Prostate gland (tissue), 2 donors: Measurements from ENCODE around the gene NCAPG. TPM values are rescaled to one million over a fixed set of nuclear protein-coding genes. Genes with fewer than 3 reads are reported as not detected.
A peak's percentile ranks its signal among the peaks of the same experiment; 100 is the strongest.

Source experiments
- DNase-seq: peaks from one replicate; pipeline ENCODE4 v3.0.0-alpha.2; 2019; ENCODE audit warnings: low spot score
- H3K27ac ChIP-seq, 2 donors: fragments of 200-600 bp; sonication (generic); 2 replicates each; pipeline ENCODE4 v1.5.1; 2017 to 2019
- H3K27me3 ChIP-seq: fragments of 200-600 bp; sonication (generic); replicated peaks from 2 replicates; pipeline ENCODE4 v1.5.1; 2019; ENCODE audit not compliant: insufficient read depth
- H3K36me3 ChIP-seq, 2 donors: fragments of 200-600 bp; sonication (generic); 1 replicate in 1 of 2; 2 replicates in 1 of 2; pipeline versions ENCODE4 v1.5.1 to v1.8.1; 2017 to 2019
- H3K4me1 ChIP-seq: fragments of 200-600 bp; sonication (generic); replicated peaks from 2 replicates; pipeline ENCODE4 v1.5.1; 2019
- H3K4me3 ChIP-seq, 2 donors: fragments of 200-600 bp; sonication (generic); 2 replicates each; pipeline ENCODE4 v1.5.1; 2017 to 2019
- H3K9me3 ChIP-seq: fragments of 200-600 bp; sonication (generic); 2 replicates; pipeline ENCODE4 v1.5.1; 2017
- CTCF ChIP-seq, 4 experiments: fragments of 200-600 bp in 2 of 4; fragments of 450-650 bp in 2 of 4; sonication (generic) in 2 of 4; IDR thresholded peaks; 1 replicate in 3 of 4; 2 replicates in 1 of 4; pipeline ENCODE4 v1.5.1; 2016 to 2019; ENCODE audit warnings: antibody characterized with exemption in 4 of 4, mild to moderate bottlenecking in 2 of 4, moderate library complexity in 2 of 4
- POLR2A ChIP-seq: fragments of 450-650 bp; IDR thresholded peaks from one replicate; pipeline ENCODE4 v1.6.1; 2016; ENCODE audit warnings: antibody characterized with exemption, mild to moderate bottlenecking
- POLR2AphosphoS5 ChIP-seq: sonication (generic); formaldehyde crosslinking; IDR thresholded peaks from one replicate; pipeline ENCODE4 v1.6.1; 2017; ENCODE audit warnings: antibody characterized with exemption
- WGBS: methylation state at CpG from one replicate; pipeline ENCODE4 v1.1.5; 2018; 5-methylcytosine and 5-hydroxymethylcytosine counted together
- intact Hi-C: fragments of 100-400 bp; cut with DNase I; formaldehyde crosslinking; loops from one replicate; pipeline ENCODE4 v1.14.2; 2022
- total RNA-seq, 2 donors: library from RNA; depleted of rRNA; stranded (reverse); fragments of >200 nt; gene quantifications; one replicate each; pipeline ENCODE4 v1.1.0, GENCODE V29; 2016

Gene NCAPG
- 1 to 10 TPM in 1 of 2 donors, under 1 TPM in 1; 0.96 to 4.7 TPM for total RNA-seq

- H3K9me3 ChIP-seq = no peaks in the 10 kb centered on the region
- peak within 1 kb of the TSS; percentile 59 to 81 for H3K4me3 ChIP-seq
- DNase-seq = peak; percentile 99
- intact Hi-C loops = loop anchor here (2.0 to 5.0 kb wide), 2 partner anchors 212 to 233 kb away; partner anchors contain the start of gene LAP3
- TF ChIP-seq POLR2A (peak; percentile 98), CTCF (IDR thresholded peaks at IDR 0.05) (no peak), POLR2AphosphoS5 (peak; percentile 100)
- peaks cover 8% of the 10 kb centered on the region for H3K4me1 ChIP-seq
- peak within 1 kb of the TSS; percentile 89 to 93 for H3K27ac ChIP-seq
- no peaks in the 10 kb centered on the region for H3K36me3 ChIP-seq
- no peaks in the 10 kb centered on the region for H3K27me3 ChIP-seq
- WGBS = under 1% methylated on average over 69 of the region's 69 CpGs
Observed at GRCh38 chr4:17810260-17811077, at the start of gene NCAPG, which contains the start of gene DCAF16. TSS of gene NCAPG (plus strand) at chr4:17810979. CDS start at chr4:17811078, 99 bp downstream. TSS of gene DCAF16 (minus strand) at chr4:17810757. CDS start at chr4:17804141, 6,616 bp downstream.

- Histone ChIP-seq H3K36me3 (no peaks in the 10 kb centered on the region), H3K4me3 (no peak overlapping the region), H3K27ac (no peak overlapping the region), H3K9me3 (no peaks in the 10 kb centered on the region), H3K27me3 (no peaks in the 10 kb centered on the region), H3K4me1 (no peaks in the 10 kb centered on the region)
- DNase-seq = no peak
- 44% methylated on average over 1 of the region's 1 CpG for WGBS
- TF ChIP-seq POLR2A (no peak), CTCF (IDR thresholded peaks at IDR 0.05) (no peak), POLR2AphosphoS5 (no peak)
- intact Hi-C loops = no loop called here
Observed at GRCh38 chr4:17761062-17761461, 49.7 kb upstream of the NCAPG start.

- intact Hi-C loops = no loop called here
- TF ChIP-seq CTCF (IDR thresholded peaks at IDR 0.05) = no peak
Observed at GRCh38 chr4:17762726-17763125, 48.1 kb upstream of the NCAPG start.

GRCh38 chr4:17763416-17763815 lies 47.4 kb upstream of the NCAPG start:
- no peaks in the 10 kb centered on the region for H3K36me3 ChIP-seq
- H3K4me1 ChIP-seq = no peaks in the 10 kb centered on the region
- H3K4me3 ChIP-seq = no peak overlapping the region
- no peaks in the 10 kb centered on the region for H3K9me3 ChIP-seq
- DNase-seq = no peak
- 81% methylated on average over 3 of the region's 3 CpGs for WGBS
- H3K27ac ChIP-seq = no peak overlapping the region
- TF ChIP-seq POLR2AphosphoS5 = no peak
- no peak for TF ChIP-seq CTCF (IDR thresholded peaks at IDR 0.05)
- no peak for TF ChIP-seq POLR2A
- intact Hi-C loops = no loop called here
- no peaks in the 10 kb centered on the region for H3K27me3 ChIP-seq

More at GRCh38 chr4:17762726-17763125, 48.1 kb upstream of the NCAPG start:
- 71% methylated on average over 1 of the region's 1 CpG for WGBS
- no peaks in the 10 kb centered on the region for H3K27me3 ChIP-seq
- H3K4me3 ChIP-seq = no peak overlapping the region
- H3K27ac ChIP-seq = no peak overlapping the region
- no peak for DNase-seq
- no peaks in the 10 kb centered on the region for H3K9me3 ChIP-seq
- H3K36me3 ChIP-seq = no peaks in the 10 kb centered on the region
- H3K4me1 ChIP-seq = no peaks in the 10 kb centered on the region

- H3K9me3 ChIP-seq = no peaks in the 10 kb centered on the region
- no peak overlapping the region for H3K4me3 ChIP-seq
- WGBS = 37% methylated on average over 5 of the region's 5 CpGs
- H3K4me1 ChIP-seq = no peaks in the 10 kb centered on the region
- H3K36me3 ChIP-seq = no peaks in the 10 kb centered on the region
- intact Hi-C loops = no loop called here
- DNase-seq = no peak
- H3K27me3 ChIP-seq = no peaks in the 10 kb centered on the region
- no peak for TF ChIP-seq POLR2A
- no peak for TF ChIP-seq POLR2AphosphoS5
- TF ChIP-seq CTCF (IDR thresholded peaks at IDR 0.05) = no peak
- H3K27ac ChIP-seq = no peak overlapping the region
Observed at GRCh38 chr4:17763931-17764330, 46.8 kb upstream of the NCAPG start.
